Measurements from ENCODE around the gene PUS10.

- no peak for TF ChIP-seq CTCF (IDR thresholded peaks at IDR 0.05)
- no peak for TF ChIP-seq POLR2A (IDR thresholded peaks at IDR 0.05)
Observed at GRCh38 chr2:61042807-61043206, 24.8 kb upstream of the PUS10 start.

All from testis (tissue), 2 donors.